Testis (tissue), 3 donors: ENCODE results near the gene MFAP3L. TPM values are rescaled to one million over a fixed set of nuclear protein-coding genes. Genes with fewer than 3 reads are reported as not detected.

ENCODE experiments used
- DNase-seq: peaks from one replicate; pipeline ENCODE4 v3.0.0-alpha.2; 2019
- H3K27ac ChIP-seq, 2 donors: fragments of 200-600 bp; sonication (generic); one replicate each; pipeline ENCODE4 v1.5.1; 2019
- H3K27me3 ChIP-seq: fragments of 200-600 bp; sonication (generic); one replicate; pipeline ENCODE4 v1.5.1; 2019
- H3K36me3 ChIP-seq: fragments of 200-600 bp; sonication (generic); one replicate; pipeline ENCODE4 v1.5.1; 2017; ENCODE audit warnings: low read depth; ENCODE audit errors: missing control alignments
- H3K4me1 ChIP-seq: fragments of 200-600 bp; sonication (generic); one replicate; pipeline ENCODE4 v1.5.1; 2019
- H3K4me3 ChIP-seq, 2 donors: fragments of 200-600 bp; sonication (generic); one replicate each; pipeline ENCODE4 v1.5.1; 2017 to 2019
- H3K9me3 ChIP-seq: fragments of 200-600 bp; sonication (generic); one replicate; pipeline ENCODE4 v1.5.1; 2017
- CTCF ChIP-seq, 3 experiments: fragments of 450-650 bp in 2 of 3; fragments of 200-600 bp in 1 of 3; sonication (generic) in 1 of 3; IDR thresholded peaks; one replicate each; pipeline ENCODE4 v1.5.1; 2016 to 2019; ENCODE audit warnings: antibody characterized with exemption in 3 of 3, mild to moderate bottlenecking in 2 of 3, moderate library complexity in 1 of 3
- POLR2A ChIP-seq: fragments of 450-650 bp; IDR thresholded peaks from one replicate; pipeline ENCODE4 v1.6.1; 2017; ENCODE audit warnings: antibody characterized with exemption, mild to moderate bottlenecking, moderate library complexity
- WGBS, 2 donors: methylation state at CpG; one replicate each; pipeline ENCODE4 v1.1.5; 2018; 5-methylcytosine and 5-hydroxymethylcytosine counted together
- intact Hi-C: fragments of 100-400 bp; cut with DNase I; formaldehyde crosslinking; loops from one replicate; pipeline ENCODE4 v1.15.1; 2023; ENCODE audit warnings: low total_unique reads
- polyA plus RNA-seq: library from polyadenylated mRNA; stranded (reverse); fragments of 350-450 nt; fragmentation: Illumina TruSeq; extraction: RNeasy Lipid Tissue Mini Kit (QIAGEN cat#74804); gene quantifications from one replicate; pipeline ENCODE4 v1.2.3, GENCODE V29; 2014; ENCODE audit warnings: low read depth, low replicate concordance; ENCODE audit not compliant: insufficient read depth
- total RNA-seq, 2 donors: library from RNA; depleted of rRNA; stranded (reverse); fragments of >200 nt; gene quantifications; one replicate each; pipeline ENCODE4 v1.2.3, GENCODE V29; 2016

MFAP3L gene
- total and polyA plus RNA-seq, 3 donors from 2014 or later: 41.4 to 113 (median 78.6) TPM

DNA sequence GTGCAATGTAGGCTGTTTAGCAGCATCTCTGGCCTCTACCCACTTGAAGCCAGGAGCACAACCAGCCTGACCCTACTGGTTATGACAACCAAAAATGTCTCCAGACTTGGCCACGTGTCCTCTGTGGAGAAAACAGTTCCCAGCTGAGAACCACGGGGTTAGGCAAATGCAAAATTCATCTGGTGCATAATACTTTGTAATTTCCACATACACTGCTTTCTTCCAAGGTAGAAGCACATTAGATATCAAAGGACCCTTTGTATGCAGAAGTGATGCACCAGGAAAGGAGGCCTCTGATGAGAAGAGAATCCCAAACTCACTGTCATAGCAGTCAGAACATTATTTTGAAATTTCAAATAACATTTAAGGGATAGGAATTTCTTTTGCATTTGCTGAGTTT lies 26.3 kb downstream of the MFAP3L start:
- H3K27ac ChIP-seq: no peak overlapping the region
- H3K4me1 ChIP-seq: peaks cover 3% of the 10 kb centered on the region
- no peak for DNase-seq
- H3K4me3 ChIP-seq: no peak overlapping the region
- intact Hi-C loops: no loop called here
- H3K9me3 ChIP-seq: no peaks in the 10 kb centered on the region
- no peaks in the 10 kb centered on the region for H3K27me3 ChIP-seq
- TF ChIP-seq POLR2A (no peak), CTCF (IDR thresholded peaks at IDR 0.05) (no peak)
- 82 to 92% methylated on average over 2 of the region's 2 CpGs for WGBS, 2 donors
- H3K36me3 ChIP-seq: no peaks in the 10 kb centered on the region

- 96 to 100% methylated on average over 1 of the region's 1 CpG for WGBS, 2 donors
These were observed 27.2 kb downstream of the MFAP3L start for GRCh38 chr4:169998981-169999380.

GRCh38 chr4:169996379-169997240 lies 29.6 kb downstream of the MFAP3L start:
- H3K27ac ChIP-seq: no peak overlapping the region
- H3K4me1 ChIP-seq: no peaks in the 10 kb centered on the region
- H3K36me3 ChIP-seq: no peaks in the 10 kb centered on the region
- H3K27me3 ChIP-seq: no peaks in the 10 kb centered on the region
- no peak overlapping the region for H3K4me3 ChIP-seq
- 86 to 88% methylated on average over 10 of the region's 10 CpGs for WGBS, 2 donors
- intact Hi-C loops: no loop called here
- H3K9me3 ChIP-seq: no peaks in the 10 kb centered on the region
- no peak for TF ChIP-seq POLR2A
- TF ChIP-seq CTCF (IDR thresholded peaks at IDR 0.05): no peak
- no peak for DNase-seq

More at GRCh38 chr4:169998981-169999380, 27.2 kb downstream of the MFAP3L start:
- no peak overlapping the region for H3K4me3 ChIP-seq
- H3K27ac ChIP-seq: no peak overlapping the region
- no peaks in the 10 kb centered on the region for H3K4me1 ChIP-seq
- intact Hi-C loops: no loop called here
- H3K27me3 ChIP-seq: no peaks in the 10 kb centered on the region
- no peak for TF ChIP-seq POLR2A
- no peak for TF ChIP-seq CTCF (IDR thresholded peaks at IDR 0.05)
- H3K36me3 ChIP-seq: no peaks in the 10 kb centered on the region
- H3K9me3 ChIP-seq: no peaks in the 10 kb centered on the region
- DNase-seq: no peak

GRCh38 chr4:169993531-169993930 lies 32.7 kb downstream of the MFAP3L start:
- WGBS, 2 donors: 67 to 74% methylated on average over 9 of the region's 9 CpGs
- DNase-seq: no peak
- no peak overlapping the region for H3K27ac ChIP-seq

More at GRCh38 chr4:169993531-169993930, 32.7 kb downstream of the MFAP3L start:
- Histone ChIP-seq H3K9me3 (no peaks in the 10 kb centered on the region), H3K4me3 (no peak overlapping the region), H3K27me3 (no peaks in the 10 kb centered on the region), H3K36me3 (no peaks in the 10 kb centered on the region), H3K4me1 (no peaks in the 10 kb centered on the region)
- intact Hi-C loops: no loop called here
- TF ChIP-seq CTCF (IDR thresholded peaks at IDR 0.05) (no peak), POLR2A (no peak)
